HepG2 (cell line): ENCODE data around the gene FNIP2. TPM values are rescaled to one million over a fixed set of nuclear protein-coding genes. Genes with fewer than 3 reads are reported as not detected.

Source experiments
- FOXP1 ChIP-seq, 2 experiments: fragments of 450-650 bp in 1 of 2; IDR thresholded peaks; 2 replicates each; pipeline ENCODE4 v1.6.1; 2017 to 2018; ENCODE audit warnings: antibody characterized with exemption in 1 of 2
- HMG20B ChIP-seq: conservative IDR thresholded peaks from 2 replicates; pipeline ENCODE4 v1.6.1; 2016; ENCODE audit warnings: missing genetic modification reagents, missing compliant biosample characterization
- JUN ChIP-seq: sonication (generic); formaldehyde crosslinking; IDR thresholded peaks from 2 replicates; pipeline ENCODE4 v1.4.0; 2020; ENCODE audit warnings: mild to moderate bottlenecking, missing genetic modification reagents
- LRRFIP1 ChIP-seq: sonication (generic); formaldehyde crosslinking; conservative IDR thresholded peaks from 2 replicates; pipeline ENCODE4 v1.4.0; 2020; ENCODE audit warnings: missing genetic modification reagents
- PCBP2 ChIP-seq: fragments of 200-400 bp; formaldehyde crosslinking; optimal IDR thresholded peaks from 2 replicates; pipeline ENCODE3; 2018; ENCODE audit warnings: low read length, low read depth; ENCODE audit not compliant: poor library complexity, severe bottlenecking
- RARA ChIP-seq: IDR thresholded peaks from 2 replicates; pipeline ENCODE4 v1.6.1; 2016; ENCODE audit warnings: missing genetic modification reagents, missing compliant biosample characterization
- REL ChIP-seq: sonication (generic); formaldehyde crosslinking; conservative IDR thresholded peaks from 2 replicates; pipeline ENCODE4 v1.8.0; 2022; ENCODE audit warnings: mild to moderate bottlenecking, missing genetic modification reagents, moderate library complexity
- REPIN1 ChIP-seq: sonication (generic); formaldehyde crosslinking; IDR thresholded peaks from 2 replicates; pipeline ENCODE4 v1.8.0; 2022; ENCODE audit warnings: missing genetic modification reagents, low read depth, mild to moderate bottlenecking, borderline replicate concordance
- SMC3 ChIP-seq: IDR thresholded peaks from 2 replicates; pipeline ENCODE4 v1.6.1; 2011; ENCODE audit warnings: low read length, improper control_type of control experiment
- SMYD3 ChIP-seq: sonication (generic); formaldehyde crosslinking; IDR thresholded peaks from 2 replicates; pipeline ENCODE4 v1.8.1; 2023; ENCODE audit warnings: mild to moderate bottlenecking, missing genetic modification reagents
- ZNF225 ChIP-seq: sonication (generic); formaldehyde crosslinking; IDR thresholded peaks from 2 replicates; pipeline ENCODE4 v1.4.0; 2020; ENCODE audit warnings: mild to moderate bottlenecking, missing genetic modification reagents
- ZNF468 ChIP-seq: sonication (generic); formaldehyde crosslinking; IDR thresholded peaks from 2 replicates; pipeline ENCODE4 v1.8.0; 2022; ENCODE audit warnings: mild to moderate bottlenecking, moderate library complexity, missing genetic modification reagents
- ZNF574 ChIP-seq: sonication (generic); formaldehyde crosslinking; IDR thresholded peaks from 2 replicates; pipeline ENCODE4 v1.4.0; 2020; ENCODE audit warnings: missing genetic modification reagents
- ZNF589 ChIP-seq: sonication (generic); formaldehyde crosslinking; conservative IDR thresholded peaks from 2 replicates; pipeline ENCODE4 v1.8.0; 2022; ENCODE audit warnings: mild to moderate bottlenecking, moderate library complexity, missing genetic modification reagents
- ZNF772 ChIP-seq: sonication (generic); formaldehyde crosslinking; IDR thresholded peaks from 2 replicates; pipeline ENCODE4 v1.5.0; 2020; ENCODE audit warnings: mild to moderate bottlenecking, missing genetic modification reagents
- ZSCAN12 ChIP-seq: sonication (generic); formaldehyde crosslinking; IDR thresholded peaks from 2 replicates; pipeline ENCODE4 v1.9.0; 2021; ENCODE audit warnings: mild to moderate bottlenecking, missing genetic modification reagents
- ZSCAN29 ChIP-seq: sonication (generic); formaldehyde crosslinking; conservative IDR thresholded peaks from 2 replicates; pipeline ENCODE4 v1.4.0; 2020; ENCODE audit warnings: mild to moderate bottlenecking, missing genetic modification reagents
- ZSCAN5A ChIP-seq: sonication (generic); formaldehyde crosslinking; IDR thresholded peaks from 2 replicates; pipeline ENCODE4 v1.8.0; 2022; ENCODE audit warnings: mild to moderate bottlenecking, missing genetic modification reagents, borderline replicate concordance
- polyA plus RNA-seq, 8 experiments: library from polyadenylated mRNA; depleted of rRNA in 3 of 8; stranded (reverse) in 7 of 8; unstranded in 1 of 8; fragments of >200 nt; fragmentation: Illumina TruSeq in 4 of 8; extraction: Trizol in 4 of 8; gene quantifications; 2 replicates each; pipeline versions ENCODE4 v1.2.1 to v1.2.3, GENCODE V29; 2011 to 2016; ENCODE audit warnings: low read depth in 4 of 8, missing spikeins in 1 of 8, mixed read lengths in 1 of 8; ENCODE audit not compliant: insufficient read depth in 1 of 8
- total RNA-seq, 5 experiments: library from RNA; depleted of rRNA; stranded (reverse); fragments of >200 nt; fragmentation: Illumina TruSeq; extraction: Trizol; gene quantifications; 2 replicates each; pipeline ENCODE4 v1.2.3, GENCODE V29; 2016; ENCODE audit warnings: low read depth in 1 of 5
- TF ChIP-seq, protein P1 (sequence below): sonication (generic); formaldehyde crosslinking; conservative IDR thresholded peaks from 2 replicates; pipeline ENCODE4 v1.8.1; 2023; ENCODE audit warnings: missing genetic modification reagents
- TF ChIP-seq, protein P2 (sequence below): sonication (generic); formaldehyde crosslinking; IDR thresholded peaks from 2 replicates; pipeline ENCODE4 v1.5.0; 2020; ENCODE audit warnings: missing genetic modification reagents, mild to moderate bottlenecking, borderline replicate concordance

The FNIP2 gene
- total and polyA plus RNA-seq, 2 of the 13 experiments (the other 11 are each of a cell fraction or from before 2014, with no cell fraction given), result 15.5 to 21.0 TPM

- TF ChIP-seq ZNF772 (CRISPR knock-in tag), result peak; percentile 69
- TF ChIP-seq ZNF574, result peak; percentile 51; the same call in 1 of the 2 replicates
- TF ChIP-seq HMG20B (CRISPR knock-in tag), result no peak
- TF ChIP-seq SMYD3 (CRISPR knock-in tag), result no peak
- TF ChIP-seq ZSCAN29, result no peak
- no peak for TF ChIP-seq JUN (CRISPR knock-in tag)
- no peak for TF ChIP-seq ZNF468 (CRISPR knock-in tag)
- TF ChIP-seq ZNF225 (CRISPR knock-in tag), result no peak
- TF ChIP-seq PCBP2, result no peak
- no peak for TF ChIP-seq SMC3
- TF ChIP-seq RARA, result peak; percentile 32; the same call in 1 of the 2 replicates
- no peak for TF ChIP-seq REL (CRISPR knock-in tag)
- 0 out of 2 replicates have a peak, but pooled peaks have one; percentile 32 for TF ChIP-seq ZNF589 (CRISPR knock-in tag)
- TF ChIP-seq FOXP1 (IDR thresholded peaks at IDR 0.05), result no peak
- no peak for TF ChIP-seq FOXP1 (CRISPR knock-in tag; IDR thresholded peaks at IDR 0.05)
- TF ChIP-seq, protein P1, sequence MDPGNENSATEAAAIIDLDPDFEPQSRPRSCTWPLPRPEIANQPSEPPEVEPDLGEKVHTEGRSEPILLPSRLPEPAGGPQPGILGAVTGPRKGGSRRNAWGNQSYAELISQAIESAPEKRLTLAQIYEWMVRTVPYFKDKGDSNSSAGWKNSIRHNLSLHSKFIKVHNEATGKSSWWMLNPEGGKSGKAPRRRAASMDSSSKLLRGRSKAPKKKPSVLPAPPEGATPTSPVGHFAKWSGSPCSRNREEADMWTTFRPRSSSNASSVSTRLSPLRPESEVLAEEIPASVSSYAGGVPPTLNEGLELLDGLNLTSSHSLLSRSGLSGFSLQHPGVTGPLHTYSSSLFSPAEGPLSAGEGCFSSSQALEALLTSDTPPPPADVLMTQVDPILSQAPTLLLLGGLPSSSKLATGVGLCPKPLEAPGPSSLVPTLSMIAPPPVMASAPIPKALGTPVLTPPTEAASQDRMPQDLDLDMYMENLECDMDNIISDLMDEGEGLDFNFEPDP, result no peak
- TF ChIP-seq REPIN1 (CRISPR knock-in tag), result 0 out of 2 replicates have a peak, but pooled peaks have one; percentile 44
- TF ChIP-seq ZSCAN12 (CRISPR knock-in tag), result no peak
- TF ChIP-seq LRRFIP1 (CRISPR knock-in tag), result no peak
- no peak for TF ChIP-seq ZSCAN5A (CRISPR knock-in tag)
- TF ChIP-seq, protein P2, sequence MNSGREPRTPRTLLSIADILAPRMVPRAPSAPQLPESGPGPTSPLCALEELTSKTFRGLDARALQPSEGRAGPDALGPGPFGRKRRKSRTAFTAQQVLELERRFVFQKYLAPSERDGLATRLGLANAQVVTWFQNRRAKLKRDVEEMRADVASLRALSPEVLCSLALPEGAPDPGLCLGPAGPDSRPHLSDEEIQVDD (CRISPR knock-in tag), result peak; percentile 62; the same call in 1 of the 2 replicates
Observed at GRCh38 chr4:158768555-158769174, at the start of gene FNIP2 (continued).
